ENCODE results near the gene PFKFB3.

DNA sequence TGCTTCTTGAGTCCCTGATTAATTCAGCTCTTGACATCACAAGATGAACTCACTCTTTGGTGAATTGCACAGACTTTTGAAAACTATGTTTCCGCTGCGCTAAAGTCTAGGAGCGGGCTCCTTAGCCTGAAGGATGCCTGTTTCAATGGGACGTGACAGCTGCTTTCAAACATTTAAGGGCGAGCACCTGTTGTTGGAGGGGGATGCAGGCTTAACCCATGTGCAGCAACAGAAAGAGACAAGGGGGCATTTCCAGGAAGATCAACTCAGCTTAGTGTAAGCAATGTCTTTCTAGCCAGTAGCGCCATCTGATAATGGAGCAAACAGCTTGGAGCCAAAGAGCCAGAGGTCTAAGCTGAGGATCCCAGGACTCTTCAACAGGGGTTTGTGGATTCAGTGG is 8.4 kb upstream of the PFKFB3 start:
- TF ChIP-seq, protein P1, sequence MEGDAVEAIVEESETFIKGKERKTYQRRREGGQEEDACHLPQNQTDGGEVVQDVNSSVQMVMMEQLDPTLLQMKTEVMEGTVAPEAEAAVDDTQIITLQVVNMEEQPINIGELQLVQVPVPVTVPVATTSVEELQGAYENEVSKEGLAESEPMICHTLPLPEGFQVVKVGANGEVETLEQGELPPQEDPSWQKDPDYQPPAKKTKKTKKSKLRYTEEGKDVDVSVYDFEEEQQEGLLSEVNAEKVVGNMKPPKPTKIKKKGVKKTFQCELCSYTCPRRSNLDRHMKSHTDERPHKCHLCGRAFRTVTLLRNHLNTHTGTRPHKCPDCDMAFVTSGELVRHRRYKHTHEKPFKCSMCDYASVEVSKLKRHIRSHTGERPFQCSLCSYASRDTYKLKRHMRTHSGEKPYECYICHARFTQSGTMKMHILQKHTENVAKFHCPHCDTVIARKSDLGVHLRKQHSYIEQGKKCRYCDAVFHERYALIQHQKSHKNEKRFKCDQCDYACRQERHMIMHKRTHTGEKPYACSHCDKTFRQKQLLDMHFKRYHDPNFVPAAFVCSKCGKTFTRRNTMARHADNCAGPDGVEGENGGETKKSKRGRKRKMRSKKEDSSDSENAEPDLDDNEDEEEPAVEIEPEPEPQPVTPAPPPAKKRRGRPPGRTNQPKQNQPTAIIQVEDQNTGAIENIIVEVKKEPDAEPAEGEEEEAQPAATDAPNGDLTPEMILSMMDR (IDR thresholded peaks at IDR 0.05; ENCODE audit: insufficient read depth, low read length): no peak
- no peak for TF ChIP-seq GABPA (IDR thresholded peaks at IDR 0.05; ENCODE audit: low read depth)
- TF ChIP-seq REST (IDR thresholded peaks at IDR 0.05; ENCODE audit: insufficient replicate concordance, low read depth): no peak

Measured in HL-60 (cell line).